Measurements from ENCODE around the gene INPP4A. TPM values are rescaled to one million over a fixed set of nuclear protein-coding genes. Genes with fewer than 3 reads are reported as not detected.

The INPP4A gene
- total and polyA plus RNA-seq, 9 of the 15 experiments (the other 6 are each of a cell fraction or from before 2014, with no cell fraction given) = 1.8 to 15.7 (median 8.3) TPM

DNA sequence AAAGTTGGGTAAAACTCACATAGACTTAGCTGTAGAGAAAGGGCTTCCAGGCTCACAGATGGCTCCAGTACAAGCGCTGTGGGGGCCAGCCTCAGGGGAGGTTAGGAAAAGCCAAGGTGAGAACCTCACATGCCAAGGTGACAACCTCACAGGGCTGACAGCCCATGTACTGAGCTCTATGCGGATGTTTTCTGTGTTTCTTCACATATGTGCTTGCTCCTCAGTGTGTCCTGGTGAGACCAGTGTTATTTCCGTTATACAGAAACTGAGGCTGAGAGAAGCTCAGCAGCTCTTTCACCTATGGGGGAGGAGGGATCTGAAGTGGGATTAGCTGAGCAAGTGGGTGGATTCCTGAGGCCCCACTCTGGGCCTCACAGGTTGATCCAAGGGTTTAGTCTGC lies 67.3 kb downstream of the INPP4A start:
- H3K4me1 ChIP-seq (replicated peaks in 1 of 2; ENCODE audit: control insufficient read depth in 2 of 2, insufficient read depth in 2 of 2, low read length in 2 of 2) = peaks cover 61 to 66% of the 10 kb centered on the region in 2 experiments
- DNase-seq (ENCODE audit: extremely low read depth in 1 of 4, low spot score in 3 of 4) (no peak), ATAC-seq (no peak), FAIRE-seq (no peak)
- no peak overlapping the region for H2AFZ ChIP-seq (ENCODE audit: low read depth, low read length)
- H3K9me3 ChIP-seq (replicated peaks; ENCODE audit: control insufficient read depth, insufficient read depth, low read depth, low read length) = no peaks in the 10 kb centered on the region
- intact Hi-C loops (cut with micrococcal nuclease) = no loop called here
- H3K79me2 ChIP-seq (ENCODE audit: control insufficient read depth, insufficient read depth, low read length) = peaks cover 18% of the 10 kb centered on the region; the same call in 2 of the 3 replicates
- no peaks in the 10 kb centered on the region for H3K27me3 ChIP-seq (ENCODE audit: control insufficient read depth in 2 of 2, insufficient read depth in 2 of 2, low read length in 2 of 2)
- no peaks in the 10 kb centered on the region for H4K20me1 ChIP-seq (replicated peaks; ENCODE audit: control insufficient read depth, insufficient read depth, low read length)
- 93% methylated on average over 3 of the region's 3 CpGs for WGBS (ENCODE audit: insufficient coverage, low coverage, missing lambda C conversion rate)
- in situ Hi-C loops (cut with MboI) = no loop called here
- BruUV-seq (replicated peaks) = no TSS peak
- H3K36me3 ChIP-seq (ENCODE audit: control insufficient read depth, insufficient read depth, low read length) = no peaks in the 10 kb centered on the region
- POLR2A ChIA-PET = no interaction called here
- H3K27ac ChIP-seq (ENCODE audit: extremely low read depth, low read depth, low read length) = no peak overlapping the region; the same call in 2 of the 3 replicates
- peak overlapping the region in 1 of 2 experiments; percentile 19; a peak in 1 of 4 replicates for H3K9ac ChIP-seq (ENCODE audit: insufficient read depth in 1 of 2, low read depth in 2 of 2, low read length in 2 of 2)
- CTCF ChIA-PET (ENCODE audit: low intra/inter-chr PET ratio) = no interaction called here
- H3K4me3 ChIP-seq = no peak overlapping the region
- no peak for TF ChIP-seq SNIP1 (IDR thresholded peaks at IDR 0.05; ENCODE audit: low read depth)
- no peak for TF ChIP-seq STAG1 (CRISPR knock-in tag; IDR thresholded peaks at IDR 0.05; ENCODE audit: borderline replicate concordance)
- TF ChIP-seq ZNF143 (CRISPR knock-in tag; IDR thresholded peaks at IDR 0.05) = no peak
- no peak for TF ChIP-seq ZNF12 (CRISPR knock-in tag; IDR thresholded peaks at IDR 0.05)
- TF ChIP-seq, protein P1, sequence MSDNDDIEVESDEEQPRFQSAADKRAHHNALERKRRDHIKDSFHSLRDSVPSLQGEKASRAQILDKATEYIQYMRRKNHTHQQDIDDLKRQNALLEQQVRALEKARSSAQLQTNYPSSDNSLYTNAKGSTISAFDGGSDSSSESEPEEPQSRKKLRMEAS (CRISPR knock-in tag; IDR thresholded peaks at IDR 0.05) = no peak
- TF ChIP-seq RBM22 (IDR thresholded peaks at IDR 0.05; ENCODE audit: low read depth, low read length, poor library complexity, severe bottlenecking) = no peak
- TF ChIP-seq ZNF584 (CRISPR knock-in tag; IDR thresholded peaks at IDR 0.05; ENCODE audit: low read depth) = no peak
- no peak for TF ChIP-seq NFIC (IDR thresholded peaks at IDR 0.05)
- TF ChIP-seq SREBF1 (IDR thresholded peaks at IDR 0.05; ENCODE audit: borderline replicate concordance, low read depth, low read length) = no peak
- peaks cover 6% of the 10 kb centered on the region for H3K9me1 ChIP-seq (ENCODE audit: control insufficient read depth, insufficient read depth, low read length)
- H3K4me2 ChIP-seq (ENCODE audit: insufficient read depth, low read length) = no peak overlapping the region
